CD1c-positive myeloid dendritic cell (primary cell): ENCODE measurements around the gene ALOX5AP.

ENCODE experiments used
- DNase-seq: peaks from one replicate; pipeline ENCODE4 v3.0.0-alpha.2; 2016; ENCODE audit errors: extremely low spot score

ALOX5AP gene

DNA sequence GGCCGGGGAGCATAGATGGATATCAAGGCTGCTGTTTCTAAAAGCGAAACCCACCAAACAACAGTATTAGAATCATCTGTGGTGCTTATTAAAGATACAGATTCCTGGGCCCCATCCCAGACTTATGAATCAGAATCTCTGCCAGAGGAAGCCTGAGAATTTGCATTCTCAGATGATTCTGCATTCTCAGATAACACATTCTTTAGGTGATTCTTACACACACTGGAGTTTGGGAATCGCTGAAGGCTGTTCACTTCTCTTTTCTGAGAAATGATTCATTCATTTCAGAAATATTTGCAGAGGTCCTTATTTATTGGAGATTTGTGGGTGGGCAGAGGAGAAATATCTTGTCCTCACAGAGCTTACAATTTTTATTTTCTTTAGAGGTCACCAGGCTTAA is 24.4 kb downstream of the ALOX5AP start:
- DNase-seq = peak; percentile 28

DNA sequence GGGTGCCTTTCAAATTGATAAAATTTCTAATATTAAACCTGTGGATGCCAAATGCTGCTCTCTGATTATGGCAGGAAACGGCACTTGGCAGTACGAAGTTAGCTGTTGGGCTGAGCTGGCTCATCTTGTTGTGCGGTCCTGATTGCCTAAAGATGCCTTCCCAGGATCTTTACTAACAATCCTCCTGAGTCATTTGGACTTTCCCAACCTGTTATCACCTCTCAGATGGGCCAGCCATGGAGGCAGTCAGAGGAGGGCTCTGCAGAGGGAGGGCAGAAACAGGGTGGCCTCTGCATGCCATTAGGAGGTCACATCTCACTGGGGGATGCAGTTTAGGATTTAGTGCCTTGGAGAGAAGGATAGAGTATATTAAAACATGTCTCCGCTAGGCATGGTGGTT is 27.3 kb downstream of the ALOX5AP start:
- no peak for DNase-seq

DNA sequence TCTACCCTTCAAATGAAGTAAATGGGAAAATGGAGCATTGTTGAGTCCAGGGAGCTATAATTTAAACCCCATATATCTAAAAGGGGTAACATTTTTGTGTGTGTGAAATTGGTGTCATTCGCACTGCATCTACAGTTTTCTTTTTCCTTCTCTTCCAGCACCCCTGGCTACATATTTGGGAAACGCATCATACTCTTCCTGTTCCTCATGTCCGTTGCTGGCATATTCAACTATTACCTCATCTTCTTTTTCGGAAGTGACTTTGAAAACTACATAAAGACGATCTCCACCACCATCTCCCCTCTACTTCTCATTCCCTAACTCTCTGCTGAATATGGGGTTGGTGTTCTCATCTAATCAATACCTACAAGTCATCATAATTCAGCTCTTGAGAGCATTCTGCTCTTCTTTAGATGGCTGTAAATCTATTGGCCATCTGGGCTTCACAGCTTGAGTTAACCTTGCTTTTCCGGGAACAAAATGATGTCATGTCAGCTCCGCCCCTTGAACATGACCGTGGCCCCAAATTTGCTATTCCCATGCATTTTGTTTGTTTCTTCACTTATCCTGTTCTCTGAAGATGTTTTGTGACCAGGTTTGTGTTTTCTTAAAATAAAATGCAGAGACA is 28.6 kb downstream of the ALOX5AP start:
- no peak for DNase-seq

DNA sequence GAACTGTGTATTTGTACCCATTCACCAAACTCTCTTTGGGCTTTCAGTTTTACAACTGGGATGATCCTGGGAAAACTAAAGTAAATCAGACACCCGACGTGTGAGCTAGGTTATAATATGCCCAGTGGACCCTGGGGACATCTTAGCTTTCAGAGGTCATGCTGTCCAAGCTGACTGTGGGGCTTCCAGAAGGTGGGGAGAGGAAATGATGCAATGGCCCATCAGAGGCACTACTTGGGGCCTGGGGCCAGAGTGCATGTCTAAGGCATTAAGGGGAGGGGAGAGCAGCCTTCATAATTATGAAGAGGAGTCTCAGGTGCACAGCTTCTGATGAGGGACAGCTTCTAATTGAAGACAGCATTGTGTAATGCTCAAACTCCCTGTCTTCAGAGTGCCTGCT is 30.9 kb downstream of the ALOX5AP start:
- DNase-seq = no peak

DNA sequence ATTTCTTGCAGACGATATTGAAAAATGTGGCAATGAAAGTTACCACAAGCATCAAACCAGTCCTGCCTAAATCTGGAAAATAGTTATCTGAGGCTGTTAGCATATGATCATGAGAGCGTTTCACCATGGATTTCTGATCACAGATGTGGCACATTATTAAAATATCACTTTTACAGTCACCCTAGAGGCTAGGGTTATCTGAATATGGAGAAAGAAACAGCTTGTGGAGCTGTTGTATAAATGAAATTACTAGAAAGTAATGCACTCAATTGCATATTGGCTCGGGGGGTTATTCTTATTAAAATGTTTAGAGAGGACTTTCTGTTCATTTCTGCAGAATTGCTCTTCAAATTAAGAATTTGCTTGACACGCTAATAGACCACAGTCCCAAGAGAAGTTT is 35.6 kb downstream of the ALOX5AP start:
- no peak for DNase-seq

DNA sequence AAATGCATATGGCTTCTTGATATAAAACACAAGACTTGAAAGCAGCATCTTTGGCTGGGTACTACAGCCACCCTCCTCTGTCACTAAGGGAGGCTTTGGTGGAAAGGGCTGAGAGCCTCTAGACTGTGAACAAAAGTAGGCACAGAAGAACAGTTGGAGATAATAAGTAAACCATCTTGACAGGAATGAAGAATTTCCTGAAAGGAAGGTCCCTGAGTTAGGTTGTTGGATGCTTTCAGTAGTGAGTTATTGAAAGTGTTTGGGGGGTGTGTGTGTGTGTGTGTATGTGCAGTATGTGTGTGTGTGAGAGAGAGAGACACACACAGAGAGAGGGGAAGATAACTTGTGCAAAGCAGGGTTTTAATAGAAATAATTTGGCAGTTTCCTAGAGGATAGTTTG is 38.2 kb downstream of the ALOX5AP start:
- DNase-seq = no peak

DNA sequence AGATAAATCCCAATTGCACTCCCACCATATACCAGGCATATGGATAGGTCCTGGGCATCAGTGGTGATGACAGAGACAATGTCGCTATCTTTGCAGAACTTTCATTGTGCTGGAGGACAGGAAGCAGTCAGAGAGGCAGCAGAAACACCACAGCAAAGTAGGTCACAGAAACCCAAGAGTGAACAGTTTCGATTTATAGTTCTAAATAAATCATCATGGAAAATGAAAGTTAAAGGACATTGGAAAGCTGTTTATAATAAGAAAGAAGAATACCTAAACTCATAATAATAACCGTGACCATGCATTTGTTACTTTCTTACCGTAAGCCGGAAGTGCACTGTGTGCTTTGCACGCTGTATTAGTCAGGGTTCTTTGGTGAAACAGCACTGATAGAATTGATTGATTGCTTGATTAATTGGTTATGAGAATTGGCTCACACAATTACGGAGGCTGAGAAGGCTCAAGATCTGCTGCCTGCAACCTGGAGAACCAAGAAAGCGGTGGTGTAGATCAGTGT is 38.9 kb downstream of the ALOX5AP start:
- DNase-seq = no peak

DNA sequence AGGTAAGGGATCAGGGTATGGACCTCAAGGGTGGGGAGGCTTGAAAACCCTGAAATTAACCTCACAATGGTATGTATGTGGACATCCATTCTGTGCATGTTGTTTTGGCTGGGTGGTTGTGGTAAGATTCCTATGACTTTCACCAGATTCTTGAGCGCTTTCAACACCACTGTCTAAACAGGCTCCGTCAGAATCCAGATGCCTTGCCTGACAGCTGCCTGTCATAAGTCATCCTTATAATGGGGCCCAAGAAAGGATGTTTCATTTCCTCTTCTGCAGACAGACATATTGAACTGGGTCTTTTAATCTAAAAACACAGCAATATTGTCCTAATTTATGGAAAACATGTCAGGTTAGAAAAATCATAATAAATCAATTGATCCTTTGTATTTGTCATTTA is 41.3 kb downstream of the ALOX5AP start:
- peak; percentile 42 for DNase-seq

DNA sequence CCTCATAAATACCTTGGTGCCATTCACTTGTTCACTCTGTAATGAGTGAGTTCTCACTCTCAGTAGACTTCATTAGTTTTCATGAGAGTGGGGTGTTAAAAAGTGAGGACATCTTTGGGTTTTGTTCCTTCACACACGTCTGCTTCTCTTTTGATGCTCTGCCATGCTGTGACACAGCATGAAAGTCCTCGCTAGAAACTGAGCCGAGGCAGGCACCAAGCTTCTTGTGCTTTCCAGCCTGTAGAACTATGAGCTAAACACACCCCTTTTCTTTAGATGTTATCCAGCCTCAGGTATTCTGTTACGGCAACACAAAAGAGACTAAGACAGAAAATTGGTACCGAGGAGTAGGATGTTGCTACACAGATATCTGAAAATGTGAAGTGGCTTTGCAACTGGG is 43.7 kb downstream of the ALOX5AP start:
- no peak for DNase-seq

DNA sequence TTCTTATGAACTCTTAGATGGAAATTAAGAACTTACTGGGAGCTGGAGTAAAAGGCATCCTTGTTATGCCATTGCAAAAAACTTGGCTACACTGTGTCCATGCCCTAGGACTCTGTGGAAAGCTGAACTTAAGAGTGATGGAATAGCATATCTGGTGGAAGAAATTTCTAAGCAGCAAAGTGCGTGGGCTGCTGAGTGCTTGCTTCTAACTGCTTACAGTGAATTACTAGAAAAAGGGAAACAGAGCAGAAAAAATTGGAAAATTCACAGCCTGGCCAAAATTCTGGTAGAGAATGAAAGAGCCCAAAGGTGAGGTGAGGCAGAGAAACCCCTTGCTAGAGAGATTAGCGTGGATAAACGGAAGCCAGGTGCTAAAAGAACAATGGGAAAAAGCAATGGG is 44.3 kb downstream of the ALOX5AP start:
- no peak for DNase-seq

DNA sequence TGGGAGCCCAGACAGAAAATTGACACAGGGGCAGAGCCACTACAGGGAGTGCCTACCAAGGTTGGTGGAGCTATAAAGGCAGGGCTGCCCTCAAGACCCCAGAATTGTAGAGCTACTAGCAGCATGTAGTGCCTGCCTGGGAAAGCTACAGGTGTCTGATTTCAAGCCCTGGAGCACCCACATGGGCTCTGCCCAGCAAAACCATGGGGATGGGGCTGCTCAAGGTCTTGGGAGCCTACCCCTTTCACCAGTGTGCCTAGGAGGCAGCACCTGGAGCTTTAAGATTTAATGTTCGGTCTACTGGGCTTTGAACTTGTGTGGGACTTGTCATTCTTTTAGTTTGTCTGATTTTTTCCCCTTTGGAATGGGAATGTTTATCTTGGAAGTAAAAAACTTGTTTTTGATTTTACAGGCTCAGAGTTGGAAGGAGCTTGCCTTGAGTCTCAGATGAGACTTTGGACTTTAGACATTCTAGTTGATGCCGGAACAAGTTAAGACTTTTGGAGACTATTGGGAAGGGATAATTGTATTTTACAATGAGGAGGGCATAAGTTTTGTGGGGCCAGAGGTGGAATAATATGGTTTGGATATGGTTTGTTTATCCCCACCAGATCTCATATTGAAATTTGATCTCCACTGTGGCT is 45.1 kb downstream of the ALOX5AP start:
- no peak for DNase-seq

DNA sequence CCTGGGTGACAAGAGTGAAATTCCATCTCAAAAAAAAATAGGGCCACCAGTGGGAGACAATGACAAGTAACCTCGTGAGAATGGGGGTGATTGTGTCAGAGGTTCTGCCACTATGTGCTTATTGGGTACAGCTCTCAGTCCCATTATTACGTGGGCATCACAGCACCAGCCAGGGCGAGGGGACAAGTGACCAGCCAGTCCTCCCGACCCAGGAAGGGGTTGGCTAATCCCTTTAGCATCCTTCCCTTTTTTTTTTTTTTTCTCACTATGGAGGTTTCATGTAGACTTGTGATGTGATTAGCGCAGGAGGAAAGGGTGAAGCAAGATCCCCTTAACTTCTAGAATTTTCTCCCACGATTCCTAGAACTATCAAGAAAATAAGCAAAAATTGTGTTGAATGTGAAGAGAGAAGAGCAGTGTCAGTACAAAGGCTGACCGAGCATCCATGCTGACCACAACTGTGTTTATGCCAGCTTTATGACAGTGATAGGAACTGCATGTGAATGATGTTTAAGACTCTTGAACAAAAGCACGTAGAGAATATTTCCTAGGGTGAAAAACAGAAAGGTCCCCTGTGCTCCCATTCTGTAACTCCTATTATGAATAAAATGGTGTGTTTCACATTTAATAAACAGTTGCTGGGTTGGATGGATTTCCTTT is 50.0 kb downstream of the ALOX5AP start:
- peak; percentile 85 for DNase-seq

DNA sequence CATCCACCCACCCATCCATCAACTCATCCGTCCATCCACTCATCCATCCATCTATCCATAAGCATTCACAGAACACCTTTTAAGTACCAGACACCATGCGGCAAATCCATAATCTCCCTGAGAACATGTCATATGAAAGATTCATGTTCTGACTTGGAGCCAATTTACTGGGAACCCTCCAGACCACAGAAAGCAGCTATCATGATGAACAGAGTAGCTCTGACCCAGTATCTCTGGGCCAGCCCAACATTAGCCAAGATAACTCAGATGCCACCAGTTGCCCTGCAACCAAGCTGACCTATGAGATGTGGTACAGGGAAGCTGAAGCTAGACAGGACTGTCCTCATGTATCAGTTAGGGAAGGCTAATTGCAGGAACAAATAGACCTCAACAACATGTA is 51.3 kb downstream of the ALOX5AP start:
- DNase-seq = no peak

DNA sequence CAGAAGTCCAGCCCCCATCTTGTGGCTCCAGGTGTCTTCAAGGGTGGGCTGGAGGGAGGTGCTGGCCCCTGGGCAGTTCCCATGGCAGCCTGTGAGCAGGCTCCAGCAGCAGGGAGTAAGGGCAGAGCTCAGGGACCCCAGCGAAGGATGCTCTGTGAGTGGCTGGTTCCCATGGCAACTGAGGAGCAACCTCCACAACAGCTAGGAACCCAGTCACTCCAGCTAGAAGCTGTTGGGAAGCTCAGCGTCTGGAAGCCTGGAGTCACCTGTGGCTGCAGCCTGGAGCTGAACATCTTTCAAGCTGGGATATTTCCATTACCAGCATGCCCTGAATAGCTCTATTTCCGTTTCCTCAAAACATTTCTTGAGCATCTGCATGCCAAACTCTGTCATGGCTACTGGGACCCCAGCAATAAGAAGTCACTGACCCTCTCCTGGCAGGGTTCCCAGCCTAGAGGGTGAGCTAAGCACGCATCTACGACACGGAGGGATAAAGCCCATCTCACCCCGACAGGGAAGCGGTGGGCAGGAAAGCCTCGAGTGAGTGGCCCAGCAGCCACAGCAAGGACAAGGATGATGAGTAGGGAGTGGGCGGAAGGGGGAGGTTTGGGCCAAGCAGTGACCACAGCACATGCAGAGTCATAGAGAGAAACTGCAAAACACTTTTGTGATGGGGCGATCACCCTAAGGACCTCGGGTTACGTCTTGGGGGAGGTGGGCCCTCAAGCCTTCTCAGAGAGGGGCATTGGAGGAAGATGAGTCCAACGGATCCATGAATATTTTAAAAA is 52.6 kb downstream of the ALOX5AP start:
- DNase-seq = peak; percentile 78

DNA sequence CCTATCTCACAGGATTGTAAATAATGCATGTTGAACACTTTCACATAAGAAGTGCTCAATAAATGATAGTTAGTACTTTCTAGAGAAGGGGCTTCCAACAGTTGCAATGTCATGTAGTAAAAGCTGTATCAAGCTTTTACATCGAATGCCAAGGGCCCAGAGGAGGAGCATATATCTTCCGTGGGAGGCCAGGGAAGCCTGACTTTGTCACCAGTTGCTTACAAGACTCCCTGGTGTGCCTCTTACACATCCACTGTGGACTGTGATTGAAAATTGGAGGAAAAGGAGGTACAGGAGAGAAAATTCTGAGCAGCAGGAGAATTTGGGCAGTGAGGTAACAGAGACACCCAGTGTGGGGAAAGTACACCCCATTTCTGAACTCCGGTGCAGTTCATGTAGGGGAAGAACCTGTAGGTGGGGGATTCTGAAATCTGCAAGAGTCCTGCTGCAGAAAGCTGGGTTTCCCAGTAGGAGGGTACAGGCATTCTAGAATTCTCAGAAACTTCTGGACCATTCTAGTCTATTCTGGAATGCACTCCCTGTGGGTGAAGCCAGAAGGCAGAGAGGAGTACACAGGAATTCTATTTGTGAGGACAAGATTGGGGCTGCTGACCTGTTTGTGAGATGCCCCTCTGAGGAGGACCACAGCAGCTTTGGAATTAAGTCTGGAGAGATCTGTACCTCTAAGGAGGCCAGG is 54.0 kb downstream of the ALOX5AP start:
- no peak for DNase-seq

DNA sequence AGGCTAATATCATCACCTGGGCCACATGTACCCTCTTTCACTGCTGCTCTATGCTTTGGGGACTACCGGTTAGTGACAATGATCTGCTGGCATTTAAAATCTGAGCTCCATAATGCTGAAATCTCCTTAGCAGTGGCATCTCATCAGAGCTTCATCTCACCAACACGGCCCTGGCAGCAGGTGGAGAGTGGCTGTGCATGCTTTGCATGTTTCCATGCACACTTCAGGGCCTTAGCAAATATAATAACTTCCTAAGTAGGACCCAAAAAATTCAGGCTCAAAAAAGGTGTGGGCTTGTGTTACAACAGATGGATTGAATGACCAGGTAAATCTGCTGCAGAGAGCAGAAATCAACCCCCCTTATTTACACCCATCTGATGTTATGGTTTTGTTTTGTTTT is 55.2 kb downstream of the ALOX5AP start:
- DNase-seq = no peak

DNA sequence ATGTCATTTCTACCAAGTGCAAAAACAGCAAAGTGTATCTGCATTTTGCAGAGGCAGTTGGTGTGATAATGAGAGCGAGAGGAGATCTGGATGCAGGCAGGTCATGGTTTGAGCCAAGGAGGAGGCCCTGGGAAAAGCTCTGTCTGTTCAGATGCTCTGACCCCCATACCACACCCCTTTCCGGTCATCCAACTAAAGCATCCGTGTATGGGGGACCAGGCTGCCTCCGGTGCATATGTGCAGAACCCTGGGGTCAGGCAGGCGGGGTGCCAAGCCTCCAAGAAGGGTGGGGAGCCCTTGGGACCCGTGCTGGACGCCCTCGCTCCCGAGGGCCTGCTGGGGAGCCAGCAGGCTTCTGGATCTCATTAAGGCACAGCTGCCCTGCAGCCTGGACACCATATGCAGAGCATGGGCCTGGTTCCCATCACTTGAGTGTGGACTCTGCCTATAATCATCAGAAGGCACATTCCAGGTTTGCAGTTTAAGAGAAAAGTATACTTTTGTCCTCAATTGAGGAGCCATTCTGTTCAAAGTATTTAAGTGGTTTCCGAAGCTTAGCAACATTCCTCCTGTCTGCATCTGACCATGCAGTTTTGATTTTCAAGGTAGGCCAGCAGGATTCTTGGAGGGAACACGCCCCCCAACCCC is 56.1 kb downstream of the ALOX5AP start:
- no peak for DNase-seq

DNA sequence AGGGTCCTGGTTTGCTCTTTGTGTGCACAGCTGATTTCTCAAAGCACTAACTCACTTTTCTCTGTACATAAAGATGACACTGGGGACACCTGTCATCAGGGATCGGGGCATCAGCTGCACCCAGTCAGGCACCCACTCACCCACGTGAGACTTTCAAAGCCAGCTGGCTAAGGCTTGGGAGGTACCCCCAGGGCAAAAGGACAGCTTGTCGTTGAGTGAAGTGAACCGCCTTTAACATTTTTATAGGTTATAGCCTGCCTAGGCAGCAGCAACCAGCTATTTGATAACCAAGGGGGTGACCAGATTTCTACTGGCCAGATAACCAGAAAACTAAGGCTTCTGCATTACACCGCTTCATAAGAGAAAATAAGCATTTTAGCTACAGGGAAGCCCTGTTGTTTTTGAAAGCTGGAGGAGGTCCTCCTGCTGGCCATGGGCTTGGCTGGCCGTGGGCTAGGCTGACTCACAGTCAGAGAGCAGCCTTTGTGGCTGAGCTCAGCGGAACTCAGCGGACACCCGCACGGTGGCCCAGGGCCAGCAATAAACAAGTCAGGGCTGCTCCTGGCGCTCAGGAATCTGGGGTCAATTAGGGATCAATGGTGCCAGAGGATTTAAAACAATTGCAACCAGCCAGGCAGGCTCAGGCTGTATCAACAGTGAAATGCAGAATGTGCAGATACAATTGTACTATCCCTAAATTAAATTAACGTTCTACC is 57.1 kb downstream of the ALOX5AP start:
- peak; percentile 56 for DNase-seq

DNA sequence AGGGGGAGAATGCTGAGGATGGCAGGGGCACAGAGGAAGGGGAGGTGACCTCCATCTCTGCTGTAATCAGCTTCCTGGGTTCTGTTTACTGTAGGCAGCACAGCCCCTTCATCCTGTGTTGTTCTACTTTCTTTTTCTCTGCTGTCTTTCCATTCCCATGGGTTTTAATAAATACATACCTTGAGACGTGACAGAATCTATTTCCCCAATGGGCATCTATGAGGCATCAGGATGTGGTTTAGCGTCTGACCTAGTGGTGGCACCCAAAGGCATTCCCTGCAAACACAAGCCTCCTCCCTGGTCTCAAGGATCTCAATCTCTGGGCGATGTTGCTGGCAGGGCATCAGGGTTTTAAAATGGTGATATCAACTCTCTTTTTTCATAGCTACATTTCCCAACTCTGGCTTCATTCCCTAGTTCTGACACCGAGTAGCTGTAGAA is 60.8 kb downstream of the ALOX5AP start:
- no peak for DNase-seq
